Testis (tissue), 2 donors: ENCODE measurements around the gene RCC2.

ENCODE experiments used
- POLR2A ChIP-seq: fragments of 450-650 bp; IDR thresholded peaks from one replicate; pipeline ENCODE4 v1.6.1; 2017; ENCODE audit warnings: antibody characterized with exemption, mild to moderate bottlenecking, moderate library complexity
- TF ChIP-seq, protein P1 (sequence below), 3 experiments: fragments of 450-650 bp in 2 of 3; fragments of 200-600 bp in 1 of 3; sonication (generic) in 1 of 3; IDR thresholded peaks; one replicate each; pipeline ENCODE4 v1.5.1; 2016 to 2019; ENCODE audit warnings: antibody characterized with exemption in 3 of 3, mild to moderate bottlenecking in 2 of 3, moderate library complexity in 1 of 3

DNA sequence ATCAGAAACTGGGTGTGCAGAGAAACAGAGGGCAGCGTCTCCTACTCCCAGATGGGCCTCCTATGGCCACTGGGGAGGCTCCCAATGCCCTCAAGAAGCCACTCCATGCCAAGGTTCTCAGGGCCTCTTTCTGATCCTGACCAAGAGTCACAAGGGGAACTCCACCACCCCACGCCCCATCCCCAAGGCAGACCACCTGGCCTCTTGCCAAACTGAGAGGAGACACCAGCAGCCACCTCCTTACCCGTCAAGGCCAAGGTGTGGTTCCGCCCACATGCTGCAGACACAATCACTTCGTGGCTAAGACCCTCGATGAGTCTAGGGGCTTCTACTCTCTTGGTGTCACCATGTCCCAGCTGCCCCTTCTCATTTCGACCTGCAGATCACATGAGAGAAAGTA lies 17.0 kb downstream of the RCC2 start:
- TF ChIP-seq, protein P1, sequence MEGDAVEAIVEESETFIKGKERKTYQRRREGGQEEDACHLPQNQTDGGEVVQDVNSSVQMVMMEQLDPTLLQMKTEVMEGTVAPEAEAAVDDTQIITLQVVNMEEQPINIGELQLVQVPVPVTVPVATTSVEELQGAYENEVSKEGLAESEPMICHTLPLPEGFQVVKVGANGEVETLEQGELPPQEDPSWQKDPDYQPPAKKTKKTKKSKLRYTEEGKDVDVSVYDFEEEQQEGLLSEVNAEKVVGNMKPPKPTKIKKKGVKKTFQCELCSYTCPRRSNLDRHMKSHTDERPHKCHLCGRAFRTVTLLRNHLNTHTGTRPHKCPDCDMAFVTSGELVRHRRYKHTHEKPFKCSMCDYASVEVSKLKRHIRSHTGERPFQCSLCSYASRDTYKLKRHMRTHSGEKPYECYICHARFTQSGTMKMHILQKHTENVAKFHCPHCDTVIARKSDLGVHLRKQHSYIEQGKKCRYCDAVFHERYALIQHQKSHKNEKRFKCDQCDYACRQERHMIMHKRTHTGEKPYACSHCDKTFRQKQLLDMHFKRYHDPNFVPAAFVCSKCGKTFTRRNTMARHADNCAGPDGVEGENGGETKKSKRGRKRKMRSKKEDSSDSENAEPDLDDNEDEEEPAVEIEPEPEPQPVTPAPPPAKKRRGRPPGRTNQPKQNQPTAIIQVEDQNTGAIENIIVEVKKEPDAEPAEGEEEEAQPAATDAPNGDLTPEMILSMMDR (IDR thresholded peaks at IDR 0.05) = no peak
- no peak for TF ChIP-seq POLR2A
